Measurements from ENCODE around the gene NEGR1. TPM values are rescaled to one million over a fixed set of nuclear protein-coding genes. Genes with fewer than 3 reads are reported as not detected.

Gene NEGR1
- total RNA-seq, 1 donor from 2014 or later = 0.16 TPM

DNA sequence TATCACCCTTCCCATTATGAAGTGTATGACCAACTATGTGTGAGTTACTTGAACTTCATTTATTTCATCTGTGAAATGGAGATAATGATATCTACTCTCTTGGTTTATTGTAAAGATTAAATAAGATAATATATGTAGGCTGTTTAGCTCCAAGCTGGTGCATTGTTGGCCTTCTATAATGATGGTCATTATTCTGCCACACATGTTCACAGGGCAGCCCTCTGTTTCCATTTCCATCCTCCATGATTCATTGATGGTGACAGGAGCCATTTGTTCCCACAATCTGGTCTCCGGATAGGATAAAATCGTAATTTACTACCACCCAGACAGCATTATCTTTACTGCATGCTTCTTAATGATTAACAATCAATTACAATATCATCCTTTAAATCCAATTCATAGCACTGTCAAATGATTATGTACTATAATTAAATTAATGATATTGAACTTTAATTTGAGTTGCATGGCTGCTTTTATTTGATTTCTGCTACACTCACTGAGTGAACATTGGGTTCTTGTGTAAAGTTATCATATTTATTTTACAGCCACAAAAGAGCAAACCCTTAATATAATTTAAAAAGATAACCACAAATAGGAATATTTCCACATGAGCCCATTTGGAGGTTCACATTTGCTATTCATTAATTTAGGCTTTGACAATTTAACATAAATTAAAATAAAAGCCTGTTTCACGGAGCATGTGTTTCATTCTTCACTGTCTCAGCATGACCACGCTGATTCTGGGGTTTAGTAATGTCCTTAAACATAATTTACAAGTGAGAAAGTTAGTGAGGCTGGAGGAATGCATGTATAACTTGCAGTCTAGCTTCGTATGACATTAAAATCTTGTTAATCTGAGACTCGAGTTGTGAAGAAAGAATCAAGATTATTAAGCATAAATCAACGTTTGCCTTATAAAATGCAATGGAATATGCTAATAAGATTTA lies 605.1 kb downstream of the NEGR1 start:
- ATAC-seq = no peak

GRCh38 chr1:71668065-71668464 lies 614.3 kb downstream of the NEGR1 start:
- ATAC-seq = no peak

DNA sequence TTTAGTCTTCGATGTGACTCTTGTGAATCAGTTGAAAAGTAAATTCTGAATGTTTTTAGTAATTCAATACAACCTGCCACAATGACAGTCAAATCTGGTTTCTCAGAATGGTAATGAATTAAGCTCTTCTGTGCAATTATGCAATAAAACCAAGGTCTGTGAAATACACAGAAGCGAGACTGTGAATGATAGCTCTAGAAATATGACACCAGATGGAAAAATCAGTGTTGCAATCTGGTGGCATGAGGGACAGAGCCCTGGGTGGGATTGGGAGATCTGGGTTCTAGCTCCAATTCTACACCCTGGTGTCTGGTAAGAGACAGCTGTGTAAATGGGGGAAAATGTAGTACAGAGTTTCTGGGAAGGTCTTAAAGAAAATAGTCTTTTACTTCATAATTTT lies 615.1 kb downstream of the NEGR1 start:
- ATAC-seq = no peak

DNA sequence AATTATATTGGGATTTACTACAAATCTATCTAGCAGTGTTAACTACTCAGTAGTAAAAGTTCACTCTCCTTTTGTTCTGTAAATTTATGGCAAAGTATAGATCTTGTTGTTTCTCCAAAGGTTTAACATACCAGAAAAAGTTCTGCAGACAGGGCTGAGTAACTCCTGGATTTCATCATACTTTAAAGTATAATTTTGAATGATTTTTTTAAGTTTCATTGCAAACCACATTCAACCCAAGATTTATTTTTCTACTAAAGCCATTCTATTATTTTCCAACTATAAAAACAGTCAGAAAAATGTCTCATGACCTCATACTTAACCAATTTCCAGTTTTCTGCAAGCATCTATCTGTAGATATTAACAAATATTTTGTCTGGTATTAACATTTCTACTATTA lies 615.7 kb downstream of the NEGR1 start:
- ATAC-seq = no peak

- ATAC-seq = no peak
These were observed 621.9 kb downstream of the NEGR1 start for GRCh38 chr1:71660411-71660810.

DNA sequence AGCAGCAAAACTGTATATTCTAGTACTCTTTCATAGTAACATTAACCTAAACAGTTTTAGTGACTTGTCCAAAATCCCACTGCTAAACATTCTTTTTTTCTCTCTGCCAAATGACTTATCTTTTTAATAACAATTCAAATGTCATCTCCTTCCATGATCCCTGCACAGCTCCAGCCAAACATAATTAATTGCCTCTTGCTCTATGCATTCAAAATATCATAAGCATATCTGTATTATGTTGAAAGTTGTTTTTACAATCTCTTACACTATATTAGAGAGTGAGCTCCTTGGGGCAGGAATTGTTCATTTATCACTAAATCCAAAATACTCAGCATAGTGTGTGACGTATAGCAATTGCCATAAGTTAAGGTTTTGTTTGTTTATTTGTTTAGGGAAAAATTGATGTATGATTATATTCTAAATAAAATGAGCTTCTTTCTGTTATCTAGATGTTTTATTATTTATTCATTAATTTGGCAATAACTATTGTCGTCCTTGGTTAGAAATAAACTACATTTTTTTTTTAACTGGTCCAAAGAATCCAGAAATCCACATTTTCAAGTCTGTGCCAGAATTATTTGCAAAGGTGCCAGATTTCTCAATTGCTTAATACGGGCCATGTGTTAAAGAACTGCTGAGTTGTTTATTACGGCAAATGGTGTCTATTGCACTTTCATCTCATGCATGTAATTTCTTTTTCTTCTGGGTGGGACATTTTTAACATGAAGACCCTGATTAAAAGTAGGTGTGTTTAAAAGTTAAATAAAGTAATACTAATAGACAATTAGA lies 624.3 kb downstream of the NEGR1 start:
- no peak for ATAC-seq

- ATAC-seq = no peak
These were observed 625.4 kb downstream of the NEGR1 start for GRCh38 chr1:71656902-71657301.

- no peak for ATAC-seq
These were observed 626.7 kb downstream of the NEGR1 start for GRCh38 chr1:71655604-71656003.

DNA sequence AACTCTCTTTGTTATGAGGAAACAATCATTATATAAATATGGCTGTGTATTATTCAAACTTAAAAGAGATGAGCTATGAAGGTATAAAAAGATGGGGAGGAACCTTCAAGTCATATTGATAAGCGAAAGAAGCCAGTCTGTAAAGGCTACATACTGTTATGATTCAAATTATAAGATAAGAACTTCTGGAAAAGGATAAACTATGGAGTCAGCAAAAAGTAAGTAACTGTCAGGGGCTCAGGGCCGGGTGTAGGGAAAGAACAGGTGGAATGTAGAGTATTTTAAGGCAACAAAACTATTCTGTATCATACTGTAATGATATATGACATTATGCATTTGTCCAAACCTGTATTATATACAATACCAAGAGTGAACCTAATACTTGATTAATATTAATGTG lies 628.4 kb downstream of the NEGR1 start:
- ATAC-seq = no peak

DNA sequence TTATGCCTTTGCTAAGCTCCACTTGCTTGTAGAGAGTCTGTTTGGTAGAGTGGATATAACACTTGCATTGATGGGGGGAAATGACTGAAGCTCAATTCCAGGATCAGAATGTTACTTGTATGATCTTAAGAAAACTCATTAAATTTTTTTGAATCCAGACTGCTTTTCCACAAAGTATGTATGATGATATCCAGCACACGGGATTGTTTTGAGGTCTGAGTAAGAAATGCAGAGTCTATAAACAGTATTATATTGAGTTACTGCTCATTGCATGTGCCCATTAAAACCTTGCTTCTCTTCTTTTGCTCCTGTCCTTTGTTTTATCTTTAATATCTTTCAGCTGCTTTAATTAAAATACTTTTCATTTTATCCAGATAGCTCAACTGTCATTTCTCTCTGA lies 631.1 kb downstream of the NEGR1 start:
- ATAC-seq = no peak

GRCh38 chr1:71650119-71650518 lies 632.2 kb downstream of the NEGR1 start:
- ATAC-seq = no peak

DNA sequence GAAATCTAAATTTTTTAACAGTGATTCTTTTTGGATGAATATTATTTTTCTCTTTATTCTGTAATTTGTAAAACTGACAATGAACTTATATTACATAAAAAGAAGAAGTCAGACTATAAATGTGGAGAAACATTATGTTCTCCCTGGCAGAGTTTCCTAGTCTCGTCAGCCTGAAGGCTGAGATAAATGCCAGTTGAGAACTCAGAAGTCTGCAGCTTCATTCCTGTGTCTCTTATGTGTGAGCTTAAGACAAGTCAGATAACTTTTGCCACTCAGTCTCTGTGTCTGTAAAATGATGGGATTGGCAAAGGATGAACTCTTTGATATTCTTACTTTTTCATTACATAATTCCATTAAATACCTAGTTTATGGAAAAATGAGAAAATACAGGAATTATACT lies 632.7 kb downstream of the NEGR1 start:
- ATAC-seq = no peak

DNA sequence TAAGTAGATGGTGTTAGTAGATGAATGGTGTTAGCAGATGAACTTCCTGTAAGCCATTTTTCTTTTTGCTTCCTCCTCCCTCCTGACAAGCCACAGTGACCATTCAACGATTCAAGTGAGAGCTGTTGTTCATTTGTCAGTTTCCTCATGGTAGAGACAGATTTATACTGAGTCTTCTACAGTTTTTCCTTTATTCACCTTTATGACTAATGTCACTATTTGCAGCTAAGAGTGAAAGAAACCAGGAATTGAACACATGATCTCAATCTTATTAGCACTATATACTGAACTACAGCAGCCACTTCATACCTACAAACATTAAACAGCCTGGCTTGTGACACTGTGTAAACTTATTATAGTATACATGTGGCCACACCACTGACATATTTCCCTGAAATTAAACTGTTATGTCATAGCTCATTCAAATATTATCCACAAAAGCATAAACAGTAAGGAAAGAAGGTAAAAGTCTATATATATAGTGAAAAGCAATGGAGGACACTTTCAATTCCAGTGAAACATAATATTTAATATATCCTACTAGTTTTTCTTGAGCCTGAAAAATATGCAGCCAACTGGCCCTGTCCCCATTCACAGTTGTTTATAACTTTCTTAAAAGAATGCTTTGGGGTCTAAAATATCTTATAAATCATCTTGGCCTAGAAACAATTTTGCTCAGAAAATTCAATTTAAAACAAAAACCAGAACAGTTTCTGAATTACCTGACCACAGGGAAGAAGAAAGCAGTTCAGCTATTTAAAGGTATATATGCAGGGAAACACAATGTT lies 634.6 kb downstream of the NEGR1 start:
- no peak for ATAC-seq

GRCh38 chr1:71645015-71645414 lies 637.3 kb downstream of the NEGR1 start:
- no peak for ATAC-seq

GRCh38 chr1:71641903-71642302 lies 640.4 kb downstream of the NEGR1 start:
- no peak for ATAC-seq

- no peak for ATAC-seq
These were observed 641.3 kb downstream of the NEGR1 start for GRCh38 chr1:71640998-71641397.

- no peak for ATAC-seq
These were observed 642.2 kb downstream of the NEGR1 start for GRCh38 chr1:71640116-71640515.

DNA sequence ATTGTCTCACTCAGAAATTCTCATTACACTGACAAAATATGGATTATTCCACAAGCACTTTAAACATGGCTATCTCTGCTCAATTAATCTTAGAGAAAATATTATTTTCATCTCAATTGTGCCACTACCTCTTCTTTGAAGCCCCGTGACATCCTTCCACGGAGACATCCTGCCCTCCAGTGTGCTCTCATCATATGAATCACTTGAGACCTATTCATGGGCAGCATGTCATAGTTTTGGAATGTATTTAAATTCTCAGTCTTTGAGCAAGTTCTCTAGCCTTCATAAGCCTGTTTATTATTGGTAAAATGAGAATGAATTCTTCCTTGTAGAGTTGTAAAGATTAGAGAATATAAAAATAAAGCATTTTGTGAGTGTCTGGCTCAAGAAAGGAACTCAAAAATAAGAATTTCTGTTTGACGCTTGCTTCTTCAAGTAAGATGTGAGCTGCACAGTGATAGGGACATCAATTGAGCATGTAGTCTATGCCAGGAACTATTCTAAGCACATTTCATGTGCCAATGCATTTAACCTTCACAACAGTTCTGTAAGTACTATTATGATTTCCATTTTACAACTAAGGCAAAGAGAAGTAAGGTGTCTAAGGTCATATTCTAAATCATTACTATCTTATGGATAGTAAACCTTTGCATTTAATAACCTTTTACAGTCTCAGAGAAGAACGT lies 644.1 kb downstream of the NEGR1 start:
- ATAC-seq = no peak

GRCh38 chr1:71635568-71635967 lies 646.8 kb downstream of the NEGR1 start:
- no peak for ATAC-seq

DNA sequence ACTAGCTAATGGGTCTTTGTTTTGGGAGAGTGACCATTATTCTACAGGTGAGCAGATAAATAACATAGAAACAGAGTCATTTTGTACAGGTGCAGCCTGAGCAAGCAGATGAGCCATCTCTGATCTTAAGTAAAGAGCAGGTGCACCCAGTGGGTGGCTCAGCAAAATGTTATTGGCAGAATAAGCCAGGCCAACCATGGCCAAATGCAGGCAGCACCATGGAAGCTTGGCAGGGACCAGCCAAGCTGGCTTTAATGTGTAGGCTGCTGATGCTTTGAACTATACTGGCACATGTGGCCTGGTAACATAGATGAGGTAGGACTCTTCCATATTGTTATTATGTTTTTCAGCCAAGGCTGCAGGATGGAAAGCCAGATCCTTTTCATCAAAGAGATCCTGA lies 648.2 kb downstream of the NEGR1 start:
- ATAC-seq = no peak

- no peak for ATAC-seq
These were observed 652.3 kb downstream of the NEGR1 start for GRCh38 chr1:71630073-71630472.

- no peak for ATAC-seq
These were observed 657.3 kb downstream of the NEGR1 start for GRCh38 chr1:71625004-71625403.
